ENCODE data around the gene MPHOSPH8.
"Not testable (repeated sequence)": the region's sequence is repeated elsewhere in the genome, so short reads cannot be mapped to it uniquely, and the experiment has no call there.

Gene MPHOSPH8

DNA sequence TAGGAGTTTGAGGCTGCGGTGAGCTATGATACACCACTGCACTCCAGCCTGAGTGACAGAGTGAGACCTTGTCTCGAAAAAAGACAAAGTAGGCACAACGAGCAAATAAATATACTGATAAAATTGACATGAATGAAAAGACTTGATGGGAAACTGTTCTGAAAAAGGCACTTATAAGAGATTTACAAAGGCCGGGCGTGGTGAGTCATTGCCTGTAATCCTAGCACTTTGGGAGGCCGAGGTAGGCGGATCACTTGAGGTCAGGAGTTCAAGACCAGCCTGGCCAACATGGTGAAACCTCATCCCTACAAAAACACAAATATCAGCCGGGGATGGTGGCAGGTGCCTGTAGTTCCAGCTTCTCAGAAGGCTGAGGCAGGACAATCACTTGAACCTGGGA, 58.0 kb downstream of the MPHOSPH8 start:
- DNase-seq = not testable (repeated sequence)

DNA sequence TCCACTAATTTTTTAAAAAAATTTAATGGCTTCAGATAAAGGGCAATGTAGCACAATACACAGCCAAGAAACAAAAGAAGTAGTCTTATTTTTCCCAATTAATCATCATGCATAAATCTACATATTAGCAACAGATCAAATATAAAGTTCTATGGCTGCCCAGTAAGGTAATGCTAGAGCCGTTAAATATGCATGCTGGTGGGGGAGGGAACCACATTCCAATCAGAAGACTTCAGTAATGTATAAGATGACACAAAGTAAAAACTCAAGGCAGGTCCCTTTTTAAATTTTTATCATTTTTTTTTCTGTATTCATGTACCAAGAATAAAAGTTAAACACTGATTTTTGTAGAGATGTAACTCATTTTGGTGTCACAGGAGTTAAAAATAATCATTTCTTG, 62.0 kb downstream of the MPHOSPH8 start:
- no peak for DNase-seq

DNA sequence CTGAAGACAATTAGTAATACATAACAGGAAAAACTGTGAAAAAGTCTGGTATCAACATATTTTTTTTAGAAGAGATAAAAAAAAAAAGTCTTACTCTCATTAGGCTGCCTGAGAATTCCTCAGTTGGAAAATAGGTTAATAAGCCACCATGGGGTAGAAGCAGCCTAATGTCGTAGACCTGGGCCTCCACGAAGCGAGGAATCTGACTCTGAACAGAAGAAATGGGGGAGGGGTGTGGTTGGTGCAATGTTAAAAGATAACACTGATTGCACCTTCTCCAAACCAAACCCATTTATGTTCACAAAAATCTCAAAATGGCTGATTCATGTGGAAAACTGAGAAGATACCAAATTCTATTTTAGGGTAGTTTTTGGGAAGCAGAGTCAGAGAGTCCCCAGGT, 62.4 kb downstream of the MPHOSPH8 start:
- no peak for DNase-seq

DNA sequence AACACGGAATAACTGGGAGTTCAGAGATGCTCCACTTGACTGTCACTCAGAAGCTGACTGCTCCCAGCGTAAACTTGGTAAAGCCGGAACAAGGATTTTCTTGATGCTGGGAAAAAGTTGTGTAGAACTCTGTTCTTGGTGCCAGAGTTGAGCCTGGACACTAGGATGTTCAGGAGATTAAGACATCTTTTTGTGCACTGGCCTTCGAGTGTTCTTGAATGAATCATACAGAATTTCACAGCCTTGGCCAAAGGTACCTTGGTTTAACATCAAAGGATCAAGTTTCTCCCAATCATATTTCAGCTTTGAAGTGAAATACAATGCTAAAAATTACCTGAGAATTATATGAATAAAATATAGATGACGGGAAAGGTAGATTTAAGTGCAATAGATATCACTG, 67.5 kb downstream of the MPHOSPH8 start:
- DNase-seq = not testable (repeated sequence)

DNA sequence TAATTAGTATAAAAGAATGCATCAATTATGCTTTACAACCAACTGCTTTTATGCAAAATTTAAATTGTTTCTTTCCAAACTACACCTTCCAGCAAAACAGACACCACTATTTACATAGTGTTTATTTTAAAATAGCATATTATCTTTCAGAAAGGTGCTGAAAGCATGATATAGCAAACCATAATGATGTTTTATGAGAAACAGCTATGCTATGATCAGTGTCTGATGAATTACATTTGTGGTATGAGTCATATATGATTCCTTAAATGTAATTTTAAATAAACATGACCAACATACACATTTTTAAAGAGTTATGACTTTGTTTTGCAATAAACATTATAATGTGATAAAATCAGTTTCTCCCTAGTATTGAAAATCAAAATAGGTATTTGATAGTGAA, 68.2 kb downstream of the MPHOSPH8 start:
- DNase-seq = not testable (repeated sequence)

DNA sequence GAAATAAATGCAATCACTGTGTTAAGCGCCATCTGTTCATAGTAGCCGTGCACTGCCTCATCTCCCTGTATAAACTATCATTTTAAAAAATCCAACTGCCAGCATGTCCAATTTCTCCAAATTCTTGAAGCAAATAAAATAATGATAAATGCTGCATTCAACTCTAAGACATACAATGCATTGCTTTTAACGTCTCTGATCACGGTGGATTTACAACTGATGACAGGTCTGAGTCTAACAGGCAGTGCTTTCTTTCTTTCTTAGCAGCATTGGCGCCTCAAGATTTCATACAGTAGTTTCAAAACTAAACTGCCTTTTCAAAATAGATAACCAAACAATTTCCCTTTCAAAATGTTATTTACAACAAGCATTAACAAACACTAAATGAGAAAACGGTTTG, 70.8 kb downstream of the MPHOSPH8 start:
- not testable (repeated sequence) for DNase-seq

DNA sequence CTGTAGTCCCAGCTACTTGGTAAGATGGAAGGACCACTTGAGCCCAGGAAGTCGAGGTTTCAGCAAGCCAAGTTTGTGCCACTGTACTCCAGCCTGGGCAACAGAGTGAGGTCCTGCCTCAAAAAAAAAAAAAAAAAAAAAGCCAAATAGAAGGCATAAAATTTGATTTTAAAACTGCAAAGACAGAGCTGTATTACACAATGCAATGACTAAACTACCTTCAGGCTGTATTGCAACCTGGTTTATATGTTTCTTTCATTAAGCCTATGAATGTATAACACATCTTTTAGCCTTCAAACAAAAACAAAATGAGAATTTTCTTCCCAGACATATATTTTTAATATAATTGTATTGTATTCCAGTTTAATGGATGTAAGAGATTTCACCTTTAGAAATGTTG, 75.6 kb downstream of the MPHOSPH8 start:
- DNase-seq = not testable (repeated sequence)

DNA sequence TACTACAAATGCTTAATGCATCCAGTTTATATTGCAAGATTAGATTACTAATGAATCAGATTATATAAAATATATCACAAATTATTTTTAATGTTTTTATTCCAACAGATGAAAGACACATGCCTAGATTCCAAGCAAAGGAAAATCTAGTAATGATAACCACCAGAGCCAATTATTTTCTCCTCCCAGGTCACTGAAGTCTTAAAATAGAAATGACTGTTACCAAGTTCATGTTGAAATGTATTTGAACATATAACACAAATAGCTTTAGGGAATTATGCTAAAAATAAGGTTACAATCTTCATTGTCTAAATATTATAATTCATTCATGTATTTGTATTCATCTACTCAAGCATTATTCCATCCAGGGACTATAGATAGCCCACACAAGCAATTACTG, 76.3 kb downstream of the MPHOSPH8 start:
- DNase-seq = not testable (repeated sequence)

DNA sequence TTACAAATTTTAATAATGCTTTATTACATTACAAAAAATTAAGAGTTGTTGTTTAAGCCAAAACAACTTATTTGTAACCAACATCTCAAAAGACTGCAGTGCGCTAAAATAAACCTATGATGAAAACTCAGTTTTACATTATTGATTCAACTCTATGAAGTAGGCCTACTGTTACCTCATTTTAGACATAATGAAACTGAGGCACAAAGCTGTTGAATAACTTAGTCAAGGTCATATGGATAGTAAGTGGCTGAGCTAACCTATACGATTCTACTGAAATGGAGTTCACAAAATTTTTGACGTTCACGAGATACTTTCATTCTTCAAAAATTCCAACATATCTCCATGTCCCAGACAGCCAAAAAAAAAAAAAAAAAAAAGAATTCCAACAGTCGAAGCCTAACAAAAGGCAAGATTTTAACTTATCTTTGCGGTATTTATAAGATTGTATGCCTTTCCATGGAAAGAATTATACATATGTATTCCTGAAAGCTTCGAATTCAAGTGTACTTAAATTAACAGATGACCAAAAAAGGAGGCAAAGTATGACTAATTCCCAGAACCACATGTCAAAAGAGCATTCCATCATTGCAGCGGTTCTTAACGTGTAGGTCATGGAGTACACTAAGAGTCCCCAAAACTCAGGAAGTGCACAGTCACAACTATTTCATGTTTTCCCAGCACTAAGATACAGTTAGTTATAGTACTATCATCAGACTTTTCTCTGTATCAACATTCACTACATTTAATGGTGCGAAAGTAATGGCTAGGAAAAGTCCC, 79.9 kb downstream of the MPHOSPH8 start:
- DNase-seq = no peak

DNA sequence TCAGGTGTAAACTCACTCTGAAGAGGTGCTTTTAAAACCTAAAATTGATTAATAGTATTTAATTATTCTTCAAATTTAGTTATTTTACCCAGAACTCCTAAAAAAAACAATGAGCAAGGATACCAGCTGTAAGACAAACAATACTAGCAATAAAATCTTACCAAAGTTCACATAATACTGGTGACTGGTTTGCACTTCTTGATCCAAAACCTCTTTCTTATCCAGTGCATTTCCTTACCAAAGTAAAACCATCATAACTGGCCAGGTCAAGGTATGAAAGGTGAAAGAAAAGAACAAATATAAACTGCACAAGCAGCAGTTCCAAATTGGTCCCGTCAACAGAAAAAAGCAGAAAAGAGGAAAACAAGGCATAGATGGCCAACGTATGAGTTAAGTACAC, 86.6 kb downstream of the MPHOSPH8 start:
- no peak for DNase-seq
